HG03108 (cell line): ENCODE measurements around the gene SHKBP1.

Experiments
- ATAC-seq: cut with Tn5 transposase; IDR thresholded peaks from one replicate; pipeline ENCODE4 v1.9.1; 2021; ENCODE audit warnings: moderate library complexity; ENCODE audit not compliant: unreplicated experiment

SHKBP1 gene

DNA sequence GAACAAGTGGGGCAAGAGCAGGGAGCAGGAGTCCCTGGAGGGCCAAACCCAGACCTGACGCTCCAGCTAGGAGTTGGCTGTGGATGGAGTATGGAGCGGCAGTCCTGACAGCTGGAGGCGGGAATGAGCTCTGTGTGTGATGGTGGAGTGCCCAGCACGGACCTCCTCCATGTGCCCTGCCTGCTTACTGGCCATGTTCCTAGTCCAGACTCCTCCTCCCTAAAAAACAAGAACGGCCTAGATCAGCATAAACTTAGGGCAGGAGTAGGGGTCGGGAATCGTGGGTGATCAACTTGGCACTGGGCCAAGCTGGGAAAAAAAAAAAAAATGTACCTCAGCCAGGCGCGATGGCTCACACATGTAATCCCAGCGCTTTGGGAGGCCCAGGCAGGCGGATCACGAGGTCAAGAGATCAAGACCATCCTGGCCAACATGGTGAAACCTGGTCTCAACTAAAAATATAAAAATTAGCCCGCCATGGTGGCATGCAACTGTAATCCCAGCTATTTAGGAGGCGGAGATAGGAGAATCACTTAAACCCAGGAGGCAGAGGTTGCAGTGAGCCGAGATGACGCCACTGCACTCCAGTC lies 54.0 kb downstream of the SHKBP1 start:
- no peak for ATAC-seq

DNA sequence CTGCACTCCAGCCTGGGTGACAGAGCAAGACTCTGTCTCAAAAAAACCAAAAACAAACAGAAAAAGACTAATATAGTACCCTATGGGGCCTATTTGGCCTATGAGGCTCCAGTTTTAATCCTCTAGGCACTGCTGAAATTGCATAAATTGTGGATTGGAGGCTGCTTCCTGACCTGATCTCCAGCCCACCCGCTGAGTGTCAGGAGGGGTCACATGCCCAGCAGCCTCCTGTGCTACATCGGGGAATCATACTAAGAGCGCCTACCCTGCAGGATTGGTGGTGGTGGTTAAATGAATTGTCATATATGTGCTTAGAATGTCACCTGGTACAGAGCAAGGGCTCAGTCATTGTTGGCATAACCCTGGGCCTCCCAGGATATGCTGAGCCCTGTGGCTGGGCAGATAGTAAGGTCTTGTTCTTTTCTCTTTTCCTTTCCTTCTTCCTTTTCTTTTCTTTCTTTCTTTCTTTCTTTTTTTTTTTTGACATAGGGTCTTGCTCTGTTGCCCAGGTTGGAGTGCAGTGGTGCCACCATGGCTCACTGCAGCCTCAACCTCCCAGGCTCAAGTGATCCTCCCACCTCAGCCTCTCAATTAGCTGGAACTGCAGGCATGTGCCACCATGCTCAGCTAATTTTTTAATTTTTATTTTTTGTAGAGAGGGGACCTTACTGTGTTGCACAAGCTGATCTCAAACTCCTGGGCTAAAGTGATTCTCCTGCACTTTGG lies 55.8 kb downstream of the SHKBP1 start:
- no peak for ATAC-seq

DNA sequence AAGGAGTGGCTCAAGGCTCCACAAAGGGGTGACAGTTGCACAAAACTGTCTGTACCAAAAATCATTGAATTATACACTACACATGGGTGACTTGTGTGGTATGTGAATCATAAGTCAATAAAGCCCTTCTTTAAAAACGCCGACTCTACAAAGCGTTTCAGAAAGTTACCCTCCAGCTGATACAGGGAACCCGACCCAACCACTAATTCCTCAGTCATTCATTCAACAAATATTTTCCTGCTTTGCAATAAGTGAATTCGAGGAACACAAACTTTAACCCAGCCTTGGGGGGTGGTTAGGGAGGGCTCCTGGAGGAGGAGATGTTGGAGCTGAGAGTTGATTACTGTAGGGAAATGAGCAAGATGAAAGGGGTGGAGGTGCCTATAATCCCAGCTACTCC lies 56.5 kb downstream of the SHKBP1 start:
- no peak for ATAC-seq

DNA sequence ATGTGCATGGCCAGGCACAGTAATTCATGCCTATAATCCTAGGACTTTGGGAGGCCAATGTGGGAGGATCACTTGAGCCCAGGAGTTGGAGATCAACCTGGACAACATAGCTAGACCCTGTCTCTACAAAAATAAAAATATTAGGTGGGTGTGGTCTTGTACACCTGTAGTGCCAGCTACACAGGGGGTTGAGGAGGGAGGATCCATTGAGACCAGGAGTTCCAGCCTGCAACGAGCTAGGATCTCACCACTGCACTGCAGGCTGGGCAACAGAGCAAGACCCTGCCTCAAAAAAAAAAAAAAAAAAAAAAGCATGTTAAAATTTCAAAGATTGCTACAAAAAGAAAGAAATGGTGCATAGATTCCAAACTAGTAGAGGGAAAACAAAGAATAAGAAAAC lies 61.7 kb downstream of the SHKBP1 start:
- no peak for ATAC-seq

DNA sequence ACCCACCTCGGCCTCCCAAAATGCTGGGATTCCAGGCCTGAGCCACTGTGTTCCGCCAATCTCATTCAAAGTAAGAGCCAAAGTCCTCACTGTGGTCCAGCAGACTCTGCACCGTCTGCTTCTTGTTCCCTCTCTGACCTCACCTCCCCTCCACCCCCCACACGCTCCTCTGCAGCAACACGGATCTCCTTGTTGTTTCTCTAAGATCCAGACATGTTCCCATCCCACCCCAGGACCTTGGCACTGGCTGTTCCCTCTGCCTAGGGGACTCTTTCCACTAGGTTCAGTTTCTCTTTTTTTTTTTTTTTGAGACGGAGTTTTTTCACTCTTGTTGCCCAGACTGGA lies 62.9 kb downstream of the SHKBP1 start:
- no peak for ATAC-seq

DNA sequence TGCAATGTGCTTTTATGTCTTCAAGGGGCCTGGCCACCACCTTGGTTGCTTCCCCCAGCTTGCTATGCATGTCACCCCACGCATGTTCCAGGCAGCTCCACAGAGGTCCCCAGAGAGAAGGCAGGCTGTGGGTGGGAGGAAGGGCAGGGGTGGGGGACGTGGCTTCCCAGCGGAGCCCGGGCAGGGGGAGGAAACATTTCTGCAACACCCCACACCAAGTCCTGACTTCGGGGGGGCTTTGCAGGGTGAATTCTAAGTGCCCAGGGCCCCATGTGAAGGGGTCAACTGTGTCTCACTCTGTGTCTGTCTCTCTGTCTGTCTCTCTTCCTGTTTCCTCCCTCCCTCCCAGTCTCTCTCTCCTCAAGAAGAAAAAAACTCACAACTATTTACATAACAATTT lies 64.1 kb downstream of the SHKBP1 start:
- ATAC-seq, result no peak
